PFSK-1 (cell line): ENCODE data around the gene SMAD3.

ENCODE experiments used
- FOXP2 ChIP-seq: optimal IDR thresholded peaks from 2 replicates; pipeline ENCODE3; 2011; ENCODE audit warnings: borderline replicate concordance, control low read depth, inconsistent platforms; ENCODE audit not compliant: insufficient read depth; ENCODE audit errors: extremely low read length, extremely low read depth
- POLR2AphosphoS5 ChIP-seq: IDR thresholded peaks from 2 replicates; pipeline ENCODE4 v1.6.1; 2012; ENCODE audit warnings: low read depth, mild to moderate bottlenecking, control low read depth, low read length, moderate library complexity
- SIN3A ChIP-seq: IDR thresholded peaks from 2 replicates; pipeline ENCODE4 v1.6.1; 2012; ENCODE audit warnings: mild to moderate bottlenecking, low read length, moderate library complexity, borderline replicate concordance; ENCODE audit not compliant: insufficient read depth
- TAF1 ChIP-seq: IDR thresholded peaks from 2 replicates; pipeline ENCODE4 v1.6.1; 2012; ENCODE audit warnings: low read length, control low read depth, borderline replicate concordance; ENCODE audit not compliant: insufficient read depth
- TF ChIP-seq, protein P1 (sequence below), 2 experiments: IDR thresholded peaks; 2 replicates each; pipeline versions ENCODE4 v1.6.1 to v1.8.0; 2011 to 2012; ENCODE audit warnings: low read depth in 2 of 2, low read length in 2 of 2, control low read depth in 1 of 2, inconsistent platforms in 1 of 2, mild to moderate bottlenecking in 1 of 2, moderate library complexity in 1 of 2; ENCODE audit not compliant: insufficient read depth in 1 of 2

DNA sequence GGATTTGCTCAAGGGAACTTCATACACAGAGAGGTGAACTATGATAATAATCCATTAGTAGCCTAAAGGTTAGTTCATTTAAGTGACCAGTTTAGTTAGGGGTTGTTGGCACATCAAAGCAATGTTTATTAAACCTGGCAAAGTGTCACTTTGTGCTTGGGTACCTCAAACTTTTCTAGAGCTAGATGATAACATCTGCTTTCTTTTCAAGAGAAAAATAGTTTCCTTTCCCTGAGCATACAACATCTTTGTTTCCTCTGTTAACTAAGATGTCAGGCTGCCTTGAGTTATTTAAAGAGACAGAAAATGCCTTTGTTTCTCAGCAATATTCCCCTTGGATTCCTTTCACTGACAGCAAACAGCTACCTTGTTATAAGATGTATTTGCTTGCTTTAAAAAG lies 26.7 kb upstream of the SMAD3 start:
- TF ChIP-seq POLR2AphosphoS5: no peak
- TF ChIP-seq, protein P1, sequence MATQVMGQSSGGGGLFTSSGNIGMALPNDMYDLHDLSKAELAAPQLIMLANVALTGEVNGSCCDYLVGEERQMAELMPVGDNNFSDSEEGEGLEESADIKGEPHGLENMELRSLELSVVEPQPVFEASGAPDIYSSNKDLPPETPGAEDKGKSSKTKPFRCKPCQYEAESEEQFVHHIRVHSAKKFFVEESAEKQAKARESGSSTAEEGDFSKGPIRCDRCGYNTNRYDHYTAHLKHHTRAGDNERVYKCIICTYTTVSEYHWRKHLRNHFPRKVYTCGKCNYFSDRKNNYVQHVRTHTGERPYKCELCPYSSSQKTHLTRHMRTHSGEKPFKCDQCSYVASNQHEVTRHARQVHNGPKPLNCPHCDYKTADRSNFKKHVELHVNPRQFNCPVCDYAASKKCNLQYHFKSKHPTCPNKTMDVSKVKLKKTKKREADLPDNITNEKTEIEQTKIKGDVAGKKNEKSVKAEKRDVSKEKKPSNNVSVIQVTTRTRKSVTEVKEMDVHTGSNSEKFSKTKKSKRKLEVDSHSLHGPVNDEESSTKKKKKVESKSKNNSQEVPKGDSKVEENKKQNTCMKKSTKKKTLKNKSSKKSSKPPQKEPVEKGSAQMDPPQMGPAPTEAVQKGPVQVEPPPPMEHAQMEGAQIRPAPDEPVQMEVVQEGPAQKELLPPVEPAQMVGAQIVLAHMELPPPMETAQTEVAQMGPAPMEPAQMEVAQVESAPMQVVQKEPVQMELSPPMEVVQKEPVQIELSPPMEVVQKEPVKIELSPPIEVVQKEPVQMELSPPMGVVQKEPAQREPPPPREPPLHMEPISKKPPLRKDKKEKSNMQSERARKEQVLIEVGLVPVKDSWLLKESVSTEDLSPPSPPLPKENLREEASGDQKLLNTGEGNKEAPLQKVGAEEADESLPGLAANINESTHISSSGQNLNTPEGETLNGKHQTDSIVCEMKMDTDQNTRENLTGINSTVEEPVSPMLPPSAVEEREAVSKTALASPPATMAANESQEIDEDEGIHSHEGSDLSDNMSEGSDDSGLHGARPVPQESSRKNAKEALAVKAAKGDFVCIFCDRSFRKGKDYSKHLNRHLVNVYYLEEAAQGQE (IDR thresholded peaks at IDR 0.05; ENCODE audit: insufficient read depth in 1 of 2, low read depth in 2 of 2, low read length in 2 of 2): no peak
- no peak for TF ChIP-seq SIN3A
- no peak for TF ChIP-seq TAF1
- TF ChIP-seq FOXP2: no peak
